Measurements from ENCODE around the gene FAM117A.

DNA sequence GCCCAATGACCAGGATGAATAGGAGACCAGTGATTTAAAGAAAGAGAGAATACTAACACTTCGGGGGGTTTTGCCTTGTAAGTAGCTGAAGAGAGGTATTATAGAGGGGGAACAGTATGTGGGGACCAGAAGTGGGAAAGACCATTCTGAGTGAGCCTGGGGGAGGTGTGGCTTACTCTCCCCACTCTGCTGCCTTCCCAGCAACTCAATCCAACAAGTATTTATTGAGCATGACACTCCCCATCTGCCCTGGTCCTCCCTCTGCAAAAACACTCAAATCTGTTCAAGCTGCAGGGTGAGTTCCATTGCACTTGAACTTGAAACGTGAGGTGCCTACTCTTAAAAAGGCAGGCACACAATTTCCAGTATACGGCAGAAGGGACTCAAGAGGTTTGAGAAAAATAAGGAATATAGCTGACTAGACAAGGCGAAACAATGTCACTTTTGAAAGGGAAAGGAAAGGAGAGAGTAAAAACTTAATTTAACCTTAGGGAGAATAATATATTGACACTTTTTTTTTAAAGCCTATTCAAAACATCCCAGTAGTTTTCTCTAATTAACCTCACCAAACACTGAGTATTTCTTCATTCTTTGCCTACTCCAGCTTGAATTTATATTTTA is 8.2 kb downstream of the FAM117A start:
- TF ChIP-seq EP300 (IDR thresholded peaks at IDR 0.05; ENCODE audit: low read depth) (no peak), POLR2AphosphoS5 (IDR thresholded peaks at IDR 0.05) (no peak), CTCF (IDR thresholded peaks at IDR 0.05) (no peak), POLR2A (IDR thresholded peaks at IDR 0.05) (no peak)
